Tibial nerve (tissue), 4 donors: ENCODE measurements around the gene MAPKAP1.

Experiments
- CTCF ChIP-seq, 5 experiments: fragments of 200-600 bp in 3 of 5; fragments of 450-650 bp in 2 of 5; sonication (generic) in 3 of 5; IDR thresholded peaks; one replicate each; pipeline ENCODE4 v1.5.1; 2016 to 2019; ENCODE audit warnings: antibody characterized with exemption in 5 of 5, mild to moderate bottlenecking in 3 of 5, moderate library complexity in 2 of 5
- EP300 ChIP-seq, 2 donors: sonication (generic); formaldehyde crosslinking; IDR thresholded peaks; one replicate each; pipeline ENCODE4 v1.6.1; 2017; ENCODE audit warnings: antibody characterized with exemption in 2 of 2, mild to moderate bottlenecking in 1 of 2
- POLR2A ChIP-seq, 2 donors: fragments of 450-650 bp; IDR thresholded peaks; one replicate each; pipeline ENCODE4 v1.6.1; 2017; ENCODE audit warnings: antibody characterized with exemption in 2 of 2, mild to moderate bottlenecking in 2 of 2, moderate library complexity in 2 of 2

GRCh38 chr9:125638239-125639045 is 68.6 kb downstream of the MAPKAP1 start:
- no peak for TF ChIP-seq CTCF (IDR thresholded peaks at IDR 0.05)
- no peak for TF ChIP-seq POLR2A (IDR thresholded peaks at IDR 0.05)
- no peak for TF ChIP-seq EP300 (IDR thresholded peaks at IDR 0.05)
